ENCODE measurements around the gene ZEB1. TPM values are rescaled to one million over a fixed set of nuclear protein-coding genes. Genes with fewer than 3 reads are reported as not detected.

ZEB1 gene
- total and polyA plus RNA-seq, 4 experiments from 2014 or later: 19.1 to 70.6 (median 50.0) TPM

DNA sequence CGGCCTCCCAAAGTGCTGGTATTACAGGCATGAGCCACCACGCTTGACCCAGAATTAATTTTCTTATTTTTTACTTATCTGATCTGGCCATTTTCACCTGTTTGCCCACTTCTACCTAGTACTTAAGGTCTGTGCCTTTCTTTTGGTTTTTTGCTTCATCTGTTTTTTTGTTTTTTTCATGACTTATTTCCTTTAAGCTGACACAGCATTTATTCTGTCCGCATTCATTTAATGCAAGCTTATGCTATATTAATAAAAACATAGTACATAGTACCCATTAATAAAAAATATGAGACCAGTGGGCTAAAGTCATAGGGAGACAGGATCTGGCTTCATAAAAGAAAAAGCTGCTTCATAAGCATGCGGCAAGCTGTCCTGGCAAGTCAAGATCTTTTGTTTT is 205.4 kb downstream of the ZEB1 start:
- DNase-seq: no peak
- Histone ChIP-seq H3K4me1 (ENCODE audit: insufficient read depth, low read length) (no peaks in the 10 kb centered on the region), H3K27ac (ENCODE audit: low read depth, low read length) (no peak overlapping the region), H3K4me3 (ENCODE audit: low read length in 2 of 2) (no peak overlapping the region), H3K36me3 (ENCODE audit: insufficient read depth, low read length) (peaks cover 10% of the 10 kb centered on the region), H3K27me3 (ENCODE audit: insufficient read depth, low read length) (no peaks in the 10 kb centered on the region), H3K9me3 (ENCODE audit: control insufficient read depth in 1 of 2, low read length in 2 of 2) (no peaks in the 10 kb centered on the region)
- peaks cover 0 to 4% (median 2%) of the 10 kb centered on the region in 4 donors for H3K4me1 Mint-ChIP-seq
- intact Hi-C loops (cut with micrococcal nuclease): loop anchor here (10.0 kb wide), 1 partner anchor 250 kb away; no protein-coding TSS in a partner anchor
- peaks cover 69 to 83% of the 10 kb centered on the region in 2 donors for H3K36me3 Mint-ChIP-seq
- POLR2A ChIA-PET (ENCODE audit: partially characterized antibody): no interaction called here
- no peak overlapping the region for H3K4me3 Mint-ChIP-seq
- CTCF ChIA-PET (ENCODE audit: partially characterized antibody): interaction anchor here (1.1 kb wide), 1 partner anchor 740 kb away, joined by 3 read pairs; no protein-coding TSS in a partner anchor
- H3K27me3 Mint-ChIP-seq: no peaks in the 10 kb centered on the region
- no peaks in the 10 kb centered on the region for H3K9me3 Mint-ChIP-seq
- H3K27ac Mint-ChIP-seq: no peak overlapping the region

DNA sequence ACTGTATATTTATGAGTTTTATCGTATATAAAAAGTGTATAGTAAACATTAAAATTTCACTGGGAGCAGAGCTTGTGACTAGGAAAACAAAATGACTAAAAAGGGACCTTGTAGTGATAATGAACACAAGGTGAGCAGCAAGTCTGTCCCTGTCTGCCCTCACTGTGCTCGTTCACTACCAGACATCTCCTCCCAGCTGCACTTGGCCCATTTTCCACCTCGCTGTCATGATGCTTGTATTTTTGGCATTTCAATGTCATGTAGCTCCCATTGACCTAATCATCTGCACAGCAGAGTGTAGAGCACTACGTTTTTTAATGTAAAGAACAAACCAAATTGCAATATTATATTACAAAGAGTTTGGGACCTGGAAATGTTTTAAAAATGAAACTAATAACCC is 207.2 kb downstream of the ZEB1 start:
- no peak for DNase-seq
- intact Hi-C loops (cut with micrococcal nuclease): loop anchor here (10.0 kb wide), 1 partner anchor 249 kb away; no protein-coding TSS in a partner anchor
- H3K4me1 ChIP-seq (ENCODE audit: insufficient read depth, low read length): no peaks in the 10 kb centered on the region
- Mint-ChIP-seq H3K4me3 (no peak overlapping the region), H3K27me3 (no peaks in the 10 kb centered on the region), H3K9me3 (no peaks in the 10 kb centered on the region), H3K27ac (no peak overlapping the region), H3K4me1 (peaks cover 0 to 4% (median 2%) of the 10 kb centered on the region in 4 donors), H3K36me3 (peaks cover 53 to 66% of the 10 kb centered on the region in 2 donors)
- ChIA-PET CTCF (ENCODE audit: partially characterized antibody) (no interaction called here), POLR2A (ENCODE audit: partially characterized antibody) (no interaction called here)
- H3K9me3 ChIP-seq (ENCODE audit: control insufficient read depth in 1 of 2, low read length in 2 of 2): no peaks in the 10 kb centered on the region
- H3K27me3 ChIP-seq (ENCODE audit: insufficient read depth, low read length): no peaks in the 10 kb centered on the region
- H3K27ac ChIP-seq (ENCODE audit: low read depth, low read length): no peak overlapping the region
- no peak overlapping the region for H3K4me3 ChIP-seq (ENCODE audit: low read length in 2 of 2)
- H3K36me3 ChIP-seq (ENCODE audit: insufficient read depth, low read length): peaks cover 10% of the 10 kb centered on the region

DNA sequence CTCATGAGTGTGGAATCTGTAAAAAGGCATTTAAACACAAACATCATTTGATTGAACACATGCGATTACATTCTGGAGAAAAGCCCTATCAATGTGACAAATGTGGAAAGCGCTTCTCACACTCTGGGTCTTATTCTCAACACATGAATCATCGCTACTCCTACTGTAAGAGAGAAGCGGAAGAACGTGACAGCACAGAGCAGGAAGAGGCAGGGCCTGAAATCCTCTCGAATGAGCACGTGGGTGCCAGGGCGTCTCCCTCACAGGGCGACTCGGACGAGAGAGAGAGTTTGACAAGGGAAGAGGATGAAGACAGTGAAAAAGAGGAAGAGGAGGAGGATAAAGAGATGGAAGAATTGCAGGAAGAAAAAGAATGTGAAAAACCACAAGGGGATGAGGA is 207.7 kb downstream of the ZEB1 start:
- DNase-seq: no peak
- Histone ChIP-seq H3K4me3 (ENCODE audit: low read length in 2 of 2) (no peak overlapping the region), H3K36me3 (ENCODE audit: insufficient read depth, low read length) (peaks cover 6% of the 10 kb centered on the region), H3K4me1 (ENCODE audit: insufficient read depth, low read length) (no peaks in the 10 kb centered on the region), H3K27ac (ENCODE audit: low read depth, low read length) (no peak overlapping the region), H3K27me3 (ENCODE audit: insufficient read depth, low read length) (no peaks in the 10 kb centered on the region), H3K9me3 (ENCODE audit: control insufficient read depth in 1 of 2, low read length in 2 of 2) (no peaks in the 10 kb centered on the region)
- Mint-ChIP-seq H3K27ac (peak overlapping the region in 3 of 7 donors; percentile 13 to 67 (median 33)), H3K36me3 (peaks cover 48 to 61% of the 10 kb centered on the region in 2 donors), H3K9me3 (no peaks in the 10 kb centered on the region), H3K4me1 (peaks cover 0 to 4% (median 0%) of the 10 kb centered on the region in 4 donors), H3K27me3 (no peaks in the 10 kb centered on the region), H3K4me3 (no peak overlapping the region)
- CTCF ChIA-PET (ENCODE audit: partially characterized antibody): no interaction called here
- intact Hi-C loops (cut with micrococcal nuclease): loop anchor here (10.0 kb wide), 1 partner anchor 248 kb away; no protein-coding TSS in a partner anchor
- POLR2A ChIA-PET (ENCODE audit: partially characterized antibody): no interaction called here

DNA sequence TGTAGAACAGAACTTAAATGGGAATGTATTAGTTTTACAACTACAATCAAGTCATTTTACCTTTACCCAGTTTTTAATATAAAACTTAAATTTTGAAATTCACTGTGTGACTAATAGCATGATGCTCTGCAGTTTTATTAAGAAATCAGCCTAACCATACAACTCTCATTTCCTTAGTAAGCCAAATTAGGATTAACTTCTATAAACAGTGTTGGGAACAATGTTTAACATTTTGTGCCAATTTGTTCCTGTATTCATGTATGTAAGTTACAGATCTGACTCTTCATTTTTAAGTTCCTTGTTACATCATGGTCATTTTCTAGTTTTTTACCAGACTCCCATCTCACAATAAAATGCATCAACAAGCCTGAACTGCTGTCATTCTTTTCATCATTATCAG is 209.8 kb downstream of the ZEB1 start:
- ChIA-PET POLR2A (ENCODE audit: partially characterized antibody) (no interaction called here), CTCF (ENCODE audit: partially characterized antibody) (no interaction called here)
- no peaks in the 10 kb centered on the region for H3K27me3 Mint-ChIP-seq
- no peak for DNase-seq
- H3K36me3 Mint-ChIP-seq: peaks cover 32 to 44% of the 10 kb centered on the region in 2 donors
- intact Hi-C loops (cut with micrococcal nuclease): loop anchor here (10.0 kb wide), 1 partner anchor 246 kb away; no protein-coding TSS in a partner anchor
- no peak overlapping the region for H3K4me3 Mint-ChIP-seq
- H3K4me3 ChIP-seq (ENCODE audit: low read length in 2 of 2): no peak overlapping the region
- no peak overlapping the region for H3K27ac ChIP-seq (ENCODE audit: low read depth, low read length)
- H3K9me3 ChIP-seq (ENCODE audit: control insufficient read depth in 1 of 2, low read length in 2 of 2): no peaks in the 10 kb centered on the region
- no peaks in the 10 kb centered on the region for H3K4me1 ChIP-seq (ENCODE audit: insufficient read depth, low read length)
- H3K27ac Mint-ChIP-seq: no peak overlapping the region
- H3K9me3 Mint-ChIP-seq: peaks cover 0 to 2% (median 0%) of the 10 kb centered on the region in 8 donors
- H3K36me3 ChIP-seq (ENCODE audit: insufficient read depth, low read length): peaks cover 5% of the 10 kb centered on the region
- peaks cover 0 to 4% (median 0%) of the 10 kb centered on the region in 4 donors for H3K4me1 Mint-ChIP-seq
- H3K27me3 ChIP-seq (ENCODE audit: insufficient read depth, low read length): no peaks in the 10 kb centered on the region

DNA sequence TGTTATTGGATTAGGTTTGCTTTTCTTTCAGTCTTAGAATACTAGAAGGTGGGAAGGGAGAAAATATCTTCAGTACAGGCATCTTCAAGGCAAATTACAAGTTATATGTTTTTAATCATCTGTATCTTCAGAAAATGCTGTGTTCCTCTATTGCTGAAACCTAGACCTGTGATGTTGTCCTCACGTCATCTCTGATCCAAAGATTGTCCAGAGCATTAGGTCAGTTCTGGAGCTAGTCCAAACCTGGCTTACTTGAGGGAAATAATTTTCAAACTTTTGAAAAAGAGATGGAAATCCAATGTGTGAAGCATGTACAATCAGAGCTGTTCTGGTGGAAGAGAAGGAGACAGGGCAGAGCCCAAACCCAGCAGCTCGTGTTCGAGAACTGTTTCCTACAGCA is 217.3 kb downstream of the ZEB1 start:
- Mint-ChIP-seq H3K9me3 (peaks cover 0 to 2% (median 0%) of the 10 kb centered on the region in 8 donors), H3K36me3 (no peaks in the 10 kb centered on the region), H3K27ac (peak overlapping the region in 1 of 7 donors; percentile 34), H3K27me3 (peaks cover 0 to 5% of the 10 kb centered on the region in 2 donors), H3K4me3 (no peak overlapping the region), H3K4me1 (no peaks in the 10 kb centered on the region)
- H3K9me3 ChIP-seq (ENCODE audit: control insufficient read depth in 1 of 2, low read length in 2 of 2): no peaks in the 10 kb centered on the region
- no peak overlapping the region for H3K27ac ChIP-seq (ENCODE audit: low read depth, low read length)
- H3K4me1 ChIP-seq (ENCODE audit: insufficient read depth, low read length): no peaks in the 10 kb centered on the region
- ChIA-PET CTCF (ENCODE audit: partially characterized antibody) (no interaction called here), POLR2A (ENCODE audit: partially characterized antibody) (no interaction called here)
- no peak for DNase-seq
- H3K36me3 ChIP-seq (ENCODE audit: insufficient read depth, low read length): no peaks in the 10 kb centered on the region
- no peaks in the 10 kb centered on the region for H3K27me3 ChIP-seq (ENCODE audit: insufficient read depth, low read length)
- intact Hi-C loops (cut with micrococcal nuclease): no loop called here
- H3K4me3 ChIP-seq (ENCODE audit: low read length in 2 of 2): no peak overlapping the region

DNA sequence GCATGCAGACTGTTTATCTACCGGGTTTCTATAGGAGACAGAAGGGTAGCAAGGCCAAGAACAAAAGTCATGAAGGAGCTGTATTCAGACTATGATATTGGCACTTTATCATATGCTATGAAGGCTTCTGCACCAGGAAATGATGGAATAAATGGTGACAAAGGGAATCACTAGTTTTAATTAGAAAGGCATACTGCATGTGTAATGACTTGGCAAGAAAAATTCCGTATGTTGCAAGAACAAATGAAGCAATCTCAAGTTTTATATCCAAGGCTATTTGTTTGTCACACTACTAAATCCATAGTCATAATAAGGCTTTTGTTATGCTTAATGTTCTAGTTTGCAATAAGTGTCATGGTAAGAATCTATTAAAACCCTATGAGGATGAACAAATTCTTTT is 230.9 kb downstream of the ZEB1 start:
- Mint-ChIP-seq H3K4me1 (no peaks in the 10 kb centered on the region), H3K27ac (no peak overlapping the region), H3K27me3 (peaks cover 0 to 2% of the 10 kb centered on the region in 2 donors), H3K9me3 (peaks cover 0 to 9% (median 0%) of the 10 kb centered on the region in 8 donors), H3K4me3 (no peak overlapping the region), H3K36me3 (no peaks in the 10 kb centered on the region)
- ChIA-PET CTCF (ENCODE audit: partially characterized antibody) (no interaction called here), POLR2A (ENCODE audit: partially characterized antibody) (no interaction called here)
- intact Hi-C loops (cut with micrococcal nuclease): no loop called here
- Histone ChIP-seq H3K4me3 (ENCODE audit: low read length in 2 of 2) (no peak overlapping the region), H3K4me1 (ENCODE audit: insufficient read depth, low read length) (no peaks in the 10 kb centered on the region), H3K27ac (ENCODE audit: low read depth, low read length) (no peak overlapping the region), H3K36me3 (ENCODE audit: insufficient read depth, low read length) (no peaks in the 10 kb centered on the region), H3K27me3 (ENCODE audit: insufficient read depth, low read length) (no peaks in the 10 kb centered on the region), H3K9me3 (ENCODE audit: control insufficient read depth in 1 of 2, low read length in 2 of 2) (no peaks in the 10 kb centered on the region)
- DNase-seq: no peak

DNA sequence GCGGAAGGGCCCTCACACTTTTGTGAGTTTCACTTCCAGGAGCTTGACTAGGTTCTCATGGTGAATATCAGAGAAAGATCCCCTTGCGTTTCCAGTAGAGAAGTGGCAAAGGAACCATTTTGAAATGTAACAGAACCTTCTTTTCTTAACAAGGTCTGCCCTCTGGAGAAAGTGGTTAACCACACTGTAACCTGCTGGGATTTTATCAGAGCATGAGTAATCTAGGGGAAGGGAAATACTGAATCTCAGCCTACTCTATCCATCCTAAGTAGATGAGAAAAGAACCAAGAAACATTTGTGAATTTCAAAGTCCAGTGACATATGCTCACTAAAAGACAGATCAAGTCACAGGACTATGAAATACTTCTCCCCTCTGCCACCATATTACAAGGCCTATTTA is 235.5 kb downstream of the ZEB1 start:
- Histone ChIP-seq H3K36me3 (ENCODE audit: insufficient read depth, low read length) (no peaks in the 10 kb centered on the region), H3K9me3 (ENCODE audit: control insufficient read depth in 1 of 2, low read length in 2 of 2) (peaks cover 0 to 11% of the 10 kb centered on the region in 2 donors), H3K4me3 (ENCODE audit: low read length in 2 of 2) (no peak overlapping the region), H3K27me3 (ENCODE audit: insufficient read depth, low read length) (no peaks in the 10 kb centered on the region), H3K27ac (ENCODE audit: low read depth, low read length) (no peak overlapping the region), H3K4me1 (ENCODE audit: insufficient read depth, low read length) (no peaks in the 10 kb centered on the region)
- ChIA-PET CTCF (ENCODE audit: partially characterized antibody) (no interaction called here), POLR2A (ENCODE audit: partially characterized antibody) (no interaction called here)
- no peaks in the 10 kb centered on the region for H3K4me1 Mint-ChIP-seq
- H3K36me3 Mint-ChIP-seq: peaks cover 5 to 12% of the 10 kb centered on the region in 2 donors
- no peak overlapping the region for H3K4me3 Mint-ChIP-seq
- H3K27ac Mint-ChIP-seq: no peak overlapping the region
- H3K27me3 Mint-ChIP-seq: peaks cover 7% of the 10 kb centered on the region in 2 donors
- DNase-seq: no peak
- H3K9me3 Mint-ChIP-seq: peaks cover 5 to 43% (median 36%) of the 10 kb centered on the region in 8 donors
- intact Hi-C loops (cut with micrococcal nuclease): no loop called here
